H9 (cell line): ENCODE data around the gene CDKAL1. TPM values are rescaled to one million over a fixed set of nuclear protein-coding genes. Genes with fewer than 3 reads are reported as not detected.

Source experiments
- DNase-seq: peaks from one replicate; pipeline ENCODE4 v3.0.0-alpha.2; 2017
- H2AFZ ChIP-seq: one replicate; pipeline ENCODE4 v1.6.1; 2013; ENCODE audit warnings: mild to moderate bottlenecking, low read length, control low read depth, moderate library complexity
- H2AK5ac ChIP-seq: 2 replicates; pipeline ENCODE4 v1.6.1; 2013; ENCODE audit warnings: low read length, control low read depth, mixed read lengths; ENCODE audit not compliant: insufficient read length
- H2BK120ac ChIP-seq: one replicate; pipeline ENCODE4 v1.6.1; 2013; ENCODE audit warnings: low read depth, mild to moderate bottlenecking, low read length, control low read depth, inconsistent platforms; ENCODE audit not compliant: poor library complexity, severe bottlenecking
- H2BK12ac ChIP-seq: 2 replicates; pipeline ENCODE4 v1.6.1; 2013; ENCODE audit warnings: low read length, control low read depth, mixed read lengths, low read depth; ENCODE audit not compliant: insufficient read length
- H2BK15ac ChIP-seq: 2 replicates; pipeline ENCODE4 v1.6.1; 2013; ENCODE audit warnings: low read depth, low read length, control low read depth
- H2BK20ac ChIP-seq: one replicate; pipeline ENCODE4 v1.6.1; 2013; ENCODE audit warnings: low read depth, mild to moderate bottlenecking, low read length, control low read depth, inconsistent platforms; ENCODE audit not compliant: poor library complexity, severe bottlenecking
- H2BK5ac ChIP-seq: 2 replicates; pipeline ENCODE4 v1.6.1; 2013; ENCODE audit warnings: low read length, control low read depth, mixed read lengths; ENCODE audit not compliant: insufficient read length
- H3K14ac ChIP-seq: 2 replicates; pipeline ENCODE4 v1.6.1; 2013; ENCODE audit warnings: low read length, control low read depth; ENCODE audit not compliant: insufficient read depth
- H3K18ac ChIP-seq: 2 replicates; pipeline ENCODE4 v1.6.1; 2013; ENCODE audit warnings: low read depth, mild to moderate bottlenecking, mixed read lengths, low read length, control low read depth; ENCODE audit not compliant: insufficient read length
- H3K23ac ChIP-seq: 2 replicates; pipeline ENCODE4 v1.6.1; 2013; ENCODE audit warnings: low read length, control low read depth, mixed read lengths, low read depth; ENCODE audit not compliant: insufficient read length
- H3K23me2 ChIP-seq: 2 replicates; pipeline ENCODE4 v1.6.1; 2013; ENCODE audit warnings: low read depth, mild to moderate bottlenecking, mixed read lengths, low read length, control low read depth; ENCODE audit not compliant: insufficient read length, poor library complexity, severe bottlenecking
- H3K27ac ChIP-seq: 2 replicates; pipeline ENCODE4 v1.5.1; 2013; ENCODE audit warnings: low read length, control low read depth, mixed read lengths, low read depth; ENCODE audit not compliant: insufficient read length
- H3K27me3 ChIP-seq: 2 replicates; pipeline ENCODE4 v1.6.1; 2013; ENCODE audit warnings: low read length, control low read depth, inconsistent platforms; ENCODE audit not compliant: insufficient read depth
- H3K4ac ChIP-seq: 2 replicates; pipeline ENCODE4 v1.6.1; 2013; ENCODE audit warnings: low read depth, mild to moderate bottlenecking, control low read depth, inconsistent platforms, low read length, moderate library complexity
- H3K4me1 ChIP-seq: 2 replicates; pipeline ENCODE4 v1.6.1; 2013; ENCODE audit warnings: low read length, control low read depth, inconsistent platforms; ENCODE audit not compliant: insufficient read depth
- H3K4me2 ChIP-seq: 2 replicates; pipeline ENCODE4 v1.6.1; 2013; ENCODE audit warnings: low read length, control low read depth, mixed read lengths; ENCODE audit not compliant: insufficient read length, insufficient read depth
- H3K56ac ChIP-seq: 2 replicates; pipeline ENCODE4 v1.6.1; 2013; ENCODE audit warnings: low read depth, mild to moderate bottlenecking, mixed read lengths, low read length, control low read depth; ENCODE audit not compliant: insufficient read length
- H3K79me1 ChIP-seq: 2 replicates; pipeline ENCODE4 v1.6.1; 2013; ENCODE audit warnings: low read depth, mild to moderate bottlenecking, moderate library complexity, low read length, control low read depth, inconsistent platforms; ENCODE audit not compliant: insufficient read depth, poor library complexity, severe bottlenecking
- H3K79me2 ChIP-seq: 2 replicates; pipeline ENCODE4 v1.6.1; 2013; ENCODE audit warnings: low read length, control low read depth, inconsistent platforms; ENCODE audit not compliant: insufficient read depth
- H3K9ac ChIP-seq: 2 replicates; pipeline ENCODE4 v1.6.1; 2013; ENCODE audit warnings: low read length, control low read depth, mixed read lengths; ENCODE audit not compliant: insufficient read length; ENCODE audit errors: extremely low read depth
- H3K9me3 ChIP-seq: one replicate; pipeline ENCODE4 v1.6.1; 2013; ENCODE audit warnings: low read depth, low read length, inconsistent platforms; ENCODE audit not compliant: control insufficient read depth
- H3T11ph ChIP-seq: one replicate; pipeline ENCODE4 v1.6.1; 2013; ENCODE audit warnings: mild to moderate bottlenecking, low read length, control low read depth, inconsistent platforms
- H4K20me1 ChIP-seq: one replicate; pipeline ENCODE4 v1.6.1; 2013; ENCODE audit not compliant: control insufficient read depth, insufficient read length, insufficient read depth
- H4K5ac ChIP-seq: 2 replicates; pipeline ENCODE4 v1.6.1; 2013; ENCODE audit warnings: low read depth, mild to moderate bottlenecking, mixed read lengths, low read length, control low read depth; ENCODE audit not compliant: insufficient read length
- H4K8ac ChIP-seq: replicated peaks from 2 replicates; pipeline ENCODE4 v1.6.1; 2013; ENCODE audit warnings: low read length, control low read depth, mixed read lengths, low read depth; ENCODE audit not compliant: insufficient read length
- H4K91ac ChIP-seq: 2 replicates; pipeline ENCODE4 v1.6.1; 2013; ENCODE audit warnings: low read depth, mild to moderate bottlenecking, moderate library complexity, mixed read lengths, low read length, control low read depth; ENCODE audit not compliant: insufficient read length
- H3K27ac Mint-ChIP-seq, 3 experiments: 2 replicates in 2 of 3; 3 replicates in 1 of 3; pipeline ENCODE4 v1.8.0; 2020 to 2021; ENCODE audit warnings: mixed read lengths in 3 of 3, mild to moderate bottlenecking in 1 of 3, moderate library complexity in 1 of 3
- H3K27me3 Mint-ChIP-seq: 2 replicates; pipeline ENCODE4 v1.8.0; 2021; ENCODE audit warnings: low read depth, mild to moderate bottlenecking, moderate library complexity, mixed read lengths
- H3K36me3 Mint-ChIP-seq, 3 experiments: 2 replicates in 2 of 3; 3 replicates in 1 of 3; pipeline ENCODE4 v1.8.0; 2020 to 2021; ENCODE audit warnings: low read depth in 3 of 3, mixed read lengths in 3 of 3; ENCODE audit not compliant: insufficient read depth in 1 of 3
- H3K4me1 Mint-ChIP-seq, 2 experiments: 2 replicates each; pipeline ENCODE4 v1.8.0; 2020; ENCODE audit warnings: mixed read lengths in 2 of 2
- H3K4me3 Mint-ChIP-seq, 2 experiments: 2 replicates in 1 of 2; 3 replicates in 1 of 2; pipeline ENCODE4 v1.8.0; 2020 to 2021; ENCODE audit warnings: mild to moderate bottlenecking in 2 of 2, mixed read lengths in 2 of 2, moderate library complexity in 1 of 2
- H3K9me3 Mint-ChIP-seq, 2 experiments: 2 replicates in 1 of 2; 3 replicates in 1 of 2; pipeline ENCODE4 v1.8.0; 2020; ENCODE audit warnings: mild to moderate bottlenecking in 2 of 2, mixed read lengths in 2 of 2, moderate library complexity in 1 of 2
- WGBS: extraction: QIAGEN DNeasy Blood & Tissue Kit; methylation state at CpG from one replicate; pipeline ENCODE4 v1.1.7; 2013; ENCODE audit warnings: missing lambda C conversion rate, low lambda C conversion rate, mixed read lengths; ENCODE audit not compliant: insufficient read length; ENCODE audit errors: extremely low coverage; 5-methylcytosine and 5-hydroxymethylcytosine counted together
- total RNA-seq: library from RNA; stranded (reverse); gene quantifications from 2 replicates; pipeline ENCODE4 v1.2.1, GENCODE V29; 2021
- TF ChIP-seq, protein P1 (sequence below): fragments of 200-600 bp; sonication (generic); conservative IDR thresholded peaks from 3 replicates; pipeline ENCODE4 v1.8.0; 2021; ENCODE audit warnings: antibody characterized with exemption, mild to moderate bottlenecking

Gene CDKAL1
- total RNA-seq, 1 experiment from 2014 or later, result 23.0 TPM

DNA sequence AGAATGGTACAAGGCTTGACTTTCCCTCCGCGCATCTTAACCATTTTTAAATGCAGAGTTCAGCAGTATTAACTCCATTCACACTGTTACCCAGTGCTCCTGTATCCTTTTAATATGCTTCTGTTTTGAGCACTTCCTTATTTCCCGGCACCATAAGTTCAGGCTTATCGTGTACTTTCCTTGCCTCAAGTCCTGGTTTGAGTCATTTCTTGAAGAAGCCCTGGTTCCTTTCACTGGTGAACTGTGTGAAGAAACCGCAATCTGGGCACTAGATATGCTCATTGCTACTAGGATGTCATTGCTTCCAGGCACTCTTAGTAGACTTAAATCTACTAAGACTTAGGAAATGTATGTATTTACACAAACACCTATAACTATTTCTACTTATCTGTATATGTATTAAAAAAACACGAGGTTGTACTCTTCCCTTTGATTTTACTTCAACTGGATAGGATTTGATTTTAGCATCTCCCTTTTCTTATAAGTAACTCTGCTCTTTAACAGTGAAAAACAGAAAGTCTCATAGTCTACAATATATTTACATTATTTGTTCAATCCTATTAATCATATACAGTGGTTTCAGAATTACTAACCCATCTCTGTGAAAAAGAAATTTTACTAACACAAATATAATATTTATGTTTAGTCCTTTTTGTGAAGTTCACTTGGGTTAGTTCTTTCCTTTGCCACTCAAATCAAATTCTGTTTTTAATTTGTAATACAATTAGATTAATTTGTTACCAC is 135.5 kb downstream of the CDKAL1 start:
- Histone ChIP-seq H2BK5ac (no peak overlapping the region), H2BK120ac (no peak overlapping the region), H3K4ac (no peak overlapping the region), H3K23ac (no peak overlapping the region), H2AK5ac (no peak overlapping the region), H3K56ac (no peak overlapping the region), H2BK12ac (no peak overlapping the region), H3K27me3 (no peaks in the 10 kb centered on the region), H3K79me1 (no peaks in the 10 kb centered on the region), H4K5ac (no peak overlapping the region), H3K4me1 (no peaks in the 10 kb centered on the region; the same call in 1 of the 2 replicates), H3K9me3 (no peaks in the 10 kb centered on the region), H3K14ac (no peak overlapping the region), H2AFZ (no peak overlapping the region), H3K4me2 (no peak overlapping the region), H2BK15ac (no peak overlapping the region), H3K18ac (no peak overlapping the region), H3K9ac (no peak overlapping the region), H3K79me2 (no peaks in the 10 kb centered on the region), H2BK20ac (no peak overlapping the region), H3K23me2 (no peaks in the 10 kb centered on the region), H4K91ac (no peak overlapping the region), H3T11ph (no peak overlapping the region), H4K20me1 (no peaks in the 10 kb centered on the region), H4K8ac (no peak overlapping the region), H3K27ac (no peak overlapping the region)
- Mint-ChIP-seq H3K27me3 (no peaks in the 10 kb centered on the region), H3K4me3 (no peak overlapping the region), H3K9me3 (no peaks in the 10 kb centered on the region; a peak in 1 of 5 replicates), H3K36me3 (peaks cover 0 to 5% (median 0%) of the 10 kb centered on the region in 3 experiments; a peak in 1 of 7 replicates), H3K27ac (peak overlapping the region in 1 of 3 experiments; percentile 10; a peak in 1 of 7 replicates), H3K4me1 (peaks cover 10 to 15% of the 10 kb centered on the region in 2 experiments)
- TF ChIP-seq, protein P1, sequence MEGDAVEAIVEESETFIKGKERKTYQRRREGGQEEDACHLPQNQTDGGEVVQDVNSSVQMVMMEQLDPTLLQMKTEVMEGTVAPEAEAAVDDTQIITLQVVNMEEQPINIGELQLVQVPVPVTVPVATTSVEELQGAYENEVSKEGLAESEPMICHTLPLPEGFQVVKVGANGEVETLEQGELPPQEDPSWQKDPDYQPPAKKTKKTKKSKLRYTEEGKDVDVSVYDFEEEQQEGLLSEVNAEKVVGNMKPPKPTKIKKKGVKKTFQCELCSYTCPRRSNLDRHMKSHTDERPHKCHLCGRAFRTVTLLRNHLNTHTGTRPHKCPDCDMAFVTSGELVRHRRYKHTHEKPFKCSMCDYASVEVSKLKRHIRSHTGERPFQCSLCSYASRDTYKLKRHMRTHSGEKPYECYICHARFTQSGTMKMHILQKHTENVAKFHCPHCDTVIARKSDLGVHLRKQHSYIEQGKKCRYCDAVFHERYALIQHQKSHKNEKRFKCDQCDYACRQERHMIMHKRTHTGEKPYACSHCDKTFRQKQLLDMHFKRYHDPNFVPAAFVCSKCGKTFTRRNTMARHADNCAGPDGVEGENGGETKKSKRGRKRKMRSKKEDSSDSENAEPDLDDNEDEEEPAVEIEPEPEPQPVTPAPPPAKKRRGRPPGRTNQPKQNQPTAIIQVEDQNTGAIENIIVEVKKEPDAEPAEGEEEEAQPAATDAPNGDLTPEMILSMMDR, result no peak
- no CpG with 5 or more reads among the region's 6 CpGs for WGBS
- DNase-seq, result no peak
